ENCODE results near the gene ANTXRL. TPM values are rescaled to one million over a fixed set of nuclear protein-coding genes. Genes with fewer than 3 reads are reported as not detected.
"Not testable (repeated sequence)": the region's sequence is repeated elsewhere in the genome, so short reads cannot be mapped to it uniquely, and the experiment has no call there.

ANTXRL gene
- total and polyA plus RNA-seq, 2 experiments from 2014 or later, result not detected

GRCh38 chr10:46263831-46264268 lies 22.9 kb upstream of the ANTXRL start:
- Histone ChIP-seq H3K9me3 (ENCODE audit: low read depth) (no peaks in the 10 kb centered on the region), H3K4me1 (ENCODE audit: low read depth) (peaks cover 3% of the 10 kb centered on the region), H3K27me3 (no peaks in the 10 kb centered on the region), H3K4me3 (no peak overlapping the region), H3K27ac (no peak overlapping the region), H3K36me3 (no peaks in the 10 kb centered on the region)
- no peak for TF ChIP-seq CTCF (IDR thresholded peaks at IDR 0.05; ENCODE audit: low read depth, low read length)
- no peak for DNase-seq (ENCODE audit: low read depth in 1 of 2, low spot score in 1 of 2)

- no peak for DNase-seq (ENCODE audit: low read depth in 1 of 2, low spot score in 1 of 2)
- TF ChIP-seq CTCF (IDR thresholded peaks at IDR 0.05; ENCODE audit: low read depth, low read length), result no peak
- Histone ChIP-seq H3K36me3 (no peaks in the 10 kb centered on the region), H3K4me3 (no peak overlapping the region), H3K27me3 (no peaks in the 10 kb centered on the region), H3K4me1 (ENCODE audit: low read depth) (peaks cover 7% of the 10 kb centered on the region), H3K27ac (no peak overlapping the region), H3K9me3 (ENCODE audit: low read depth) (no peaks in the 10 kb centered on the region)
Measured at GRCh38 chr10:46264336-46264735, 22.5 kb upstream of the ANTXRL start.

- no peak for TF ChIP-seq CTCF (IDR thresholded peaks at IDR 0.05; ENCODE audit: low read depth, low read length)
- Histone ChIP-seq H3K4me3 (no peak overlapping the region), H3K36me3 (no peaks in the 10 kb centered on the region), H3K4me1 (ENCODE audit: low read depth) (peaks cover 9% of the 10 kb centered on the region), H3K27me3 (no peaks in the 10 kb centered on the region), H3K27ac (no peak overlapping the region), H3K9me3 (ENCODE audit: low read depth) (no peaks in the 10 kb centered on the region)
- no peak for DNase-seq (ENCODE audit: low read depth in 1 of 2, low spot score in 1 of 2)
Measured at GRCh38 chr10:46264737-46265368, 21.9 kb upstream of the ANTXRL start.

GRCh38 chr10:46265566-46266305 lies 21.1 kb upstream of the ANTXRL start:
- DNase-seq (ENCODE audit: low read depth in 1 of 2, low spot score in 1 of 2); H3K27ac ChIP-seq; H3K27me3 ChIP-seq; H3K4me1 ChIP-seq (ENCODE audit: low read depth); H3K36me3 ChIP-seq; H3K9me3 ChIP-seq (ENCODE audit: low read depth); H3K4me3 ChIP-seq: not testable (repeated sequence)

GRCh38 chr10:46266306-46266985 lies 20.4 kb upstream of the ANTXRL start:
- Histone ChIP-seq H3K4me1 (ENCODE audit: low read depth) (peaks cover 9% of the 10 kb centered on the region), H3K27ac (no peak overlapping the region), H3K36me3 (no peaks in the 10 kb centered on the region), H3K4me3 (no peak overlapping the region), H3K9me3 (ENCODE audit: low read depth) (no peaks in the 10 kb centered on the region), H3K27me3 (no peaks in the 10 kb centered on the region)
- no peak for DNase-seq (ENCODE audit: low read depth in 1 of 2, low spot score in 1 of 2)
- no peak for TF ChIP-seq CTCF (IDR thresholded peaks at IDR 0.05; ENCODE audit: low read depth, low read length)
